ENCODE measurements around the gene ARID4A.
"Not testable (repeated sequence)": the region's sequence is repeated elsewhere in the genome, so short reads cannot be mapped to it uniquely, and the experiment has no call there.

Gene ARID4A

GRCh38 chr14:58332561-58332960 lies 34.2 kb downstream of the ARID4A start:
- H3K27me3 ChIP-seq (ENCODE audit: insufficient read depth, insufficient read length) = no peaks in the 10 kb centered on the region
- H3K9me3 ChIP-seq (ENCODE audit: insufficient read depth, low read length) = no peaks in the 10 kb centered on the region
- no peak for DNase-seq (ENCODE audit: low read depth, low spot score)
- TF ChIP-seq SUZ12 (IDR thresholded peaks at IDR 0.05; ENCODE audit: extremely low read depth, insufficient read depth, insufficient read length) (no peak), YY1 (IDR thresholded peaks at IDR 0.05; ENCODE audit: insufficient read depth, insufficient read length) (no peak), ZNF274 (IDR thresholded peaks at IDR 0.05; ENCODE audit: low read depth, low read length) (no peak)
- H3K4me3 ChIP-seq (ENCODE audit: insufficient read length, low read depth) = no peak overlapping the region
- no peaks in the 10 kb centered on the region for H3K4me1 ChIP-seq (ENCODE audit: insufficient read depth, insufficient read length)
- H3K36me3 ChIP-seq (ENCODE audit: insufficient read depth, insufficient read length, low read length) = peaks cover 5% of the 10 kb centered on the region
- no peak overlapping the region for H3K9ac ChIP-seq (ENCODE audit: insufficient read length, low read depth)

- not testable (repeated sequence) for H3K36me3 ChIP-seq (ENCODE audit: insufficient read depth, insufficient read length, low read length); H3K9ac ChIP-seq (ENCODE audit: insufficient read length, low read depth); H3K27me3 ChIP-seq (ENCODE audit: insufficient read depth, insufficient read length); DNase-seq (ENCODE audit: low read depth, low spot score); H3K4me3 ChIP-seq (ENCODE audit: insufficient read length, low read depth); H3K4me1 ChIP-seq (ENCODE audit: insufficient read depth, insufficient read length); H3K9me3 ChIP-seq (ENCODE audit: insufficient read depth, low read length)
Measured at GRCh38 chr14:58339666-58340065, 41.3 kb downstream of the ARID4A start.

GRCh38 chr14:58341152-58341748 lies 42.9 kb downstream of the ARID4A start:
- Histone ChIP-seq H3K9ac (ENCODE audit: insufficient read length, low read depth) (no peak overlapping the region), H3K4me3 (ENCODE audit: insufficient read length, low read depth) (no peak overlapping the region), H3K9me3 (ENCODE audit: insufficient read depth, low read length) (no peaks in the 10 kb centered on the region), H3K27me3 (ENCODE audit: insufficient read depth, insufficient read length) (no peaks in the 10 kb centered on the region), H3K4me1 (ENCODE audit: insufficient read depth, insufficient read length) (no peaks in the 10 kb centered on the region), H3K36me3 (ENCODE audit: insufficient read depth, insufficient read length, low read length) (peaks cover 2% of the 10 kb centered on the region)
- TF ChIP-seq SUZ12 (IDR thresholded peaks at IDR 0.05; ENCODE audit: extremely low read depth, insufficient read depth, insufficient read length) = no peak
- no peak for TF ChIP-seq YY1 (IDR thresholded peaks at IDR 0.05; ENCODE audit: insufficient read depth, insufficient read length)
- TF ChIP-seq ZNF274 (IDR thresholded peaks at IDR 0.05; ENCODE audit: low read depth, low read length) = no peak
- no peak for DNase-seq (ENCODE audit: low read depth, low spot score)

- H3K4me3 ChIP-seq (ENCODE audit: insufficient read length, low read depth); H3K4me1 ChIP-seq (ENCODE audit: insufficient read depth, insufficient read length); H3K27me3 ChIP-seq (ENCODE audit: insufficient read depth, insufficient read length); DNase-seq (ENCODE audit: low read depth, low spot score); H3K9ac ChIP-seq (ENCODE audit: insufficient read length, low read depth); H3K9me3 ChIP-seq (ENCODE audit: insufficient read depth, low read length): not testable (repeated sequence)
- peaks cover 16% of the 10 kb centered on the region for H3K36me3 ChIP-seq (ENCODE audit: insufficient read depth, insufficient read length, low read length)
Measured at GRCh38 chr14:58343535-58343934, 45.2 kb downstream of the ARID4A start.

- H3K4me3 ChIP-seq (ENCODE audit: insufficient read length, low read depth) = no peak overlapping the region
- TF ChIP-seq SUZ12 (IDR thresholded peaks at IDR 0.05; ENCODE audit: extremely low read depth, insufficient read depth, insufficient read length) (no peak), YY1 (IDR thresholded peaks at IDR 0.05; ENCODE audit: insufficient read depth, insufficient read length) (no peak), ZNF274 (IDR thresholded peaks at IDR 0.05; ENCODE audit: low read depth, low read length) (no peak)
- DNase-seq (ENCODE audit: low read depth, low spot score) = no peak
- H3K9ac ChIP-seq (ENCODE audit: insufficient read length, low read depth) = no peak overlapping the region
- no peaks in the 10 kb centered on the region for H3K27me3 ChIP-seq (ENCODE audit: insufficient read depth, insufficient read length)
- no peaks in the 10 kb centered on the region for H3K4me1 ChIP-seq (ENCODE audit: insufficient read depth, insufficient read length)
- H3K36me3 ChIP-seq (ENCODE audit: insufficient read depth, insufficient read length, low read length) = peaks cover 19% of the 10 kb centered on the region
- H3K9me3 ChIP-seq (ENCODE audit: insufficient read depth, low read length) = no peaks in the 10 kb centered on the region
Measured at GRCh38 chr14:58353516-58354299, 55.4 kb downstream of the ARID4A start.

- no peak for TF ChIP-seq ZNF274 (IDR thresholded peaks at IDR 0.05; ENCODE audit: low read depth, low read length)
- TF ChIP-seq YY1 (IDR thresholded peaks at IDR 0.05; ENCODE audit: insufficient read depth, insufficient read length) = no peak
- no peak for TF ChIP-seq SUZ12 (IDR thresholded peaks at IDR 0.05; ENCODE audit: extremely low read depth, insufficient read depth, insufficient read length)
- no peaks in the 10 kb centered on the region for H3K4me1 ChIP-seq (ENCODE audit: insufficient read depth, insufficient read length)
- H3K36me3 ChIP-seq (ENCODE audit: insufficient read depth, insufficient read length, low read length) = peaks cover 21% of the 10 kb centered on the region
- H3K27me3 ChIP-seq (ENCODE audit: insufficient read depth, insufficient read length) = no peaks in the 10 kb centered on the region
- H3K4me3 ChIP-seq (ENCODE audit: insufficient read length, low read depth) = no peak overlapping the region
- H3K9ac ChIP-seq (ENCODE audit: insufficient read length, low read depth) = no peak overlapping the region
- DNase-seq (ENCODE audit: low read depth, low spot score) = no peak
- H3K9me3 ChIP-seq (ENCODE audit: insufficient read depth, low read length) = no peaks in the 10 kb centered on the region
Measured at GRCh38 chr14:58354808-58355207, 56.5 kb downstream of the ARID4A start.

GRCh38 chr14:58356268-58356667 lies 57.9 kb downstream of the ARID4A start:
- Histone ChIP-seq H3K36me3 (ENCODE audit: insufficient read depth, insufficient read length, low read length) (peaks cover 25% of the 10 kb centered on the region), H3K27me3 (ENCODE audit: insufficient read depth, insufficient read length) (no peaks in the 10 kb centered on the region), H3K9ac (ENCODE audit: insufficient read length, low read depth) (no peak overlapping the region), H3K9me3 (ENCODE audit: insufficient read depth, low read length) (no peaks in the 10 kb centered on the region), H3K4me3 (ENCODE audit: insufficient read length, low read depth) (no peak overlapping the region), H3K4me1 (ENCODE audit: insufficient read depth, insufficient read length) (no peaks in the 10 kb centered on the region)
- TF ChIP-seq YY1 (IDR thresholded peaks at IDR 0.05; ENCODE audit: insufficient read depth, insufficient read length) (no peak), SUZ12 (IDR thresholded peaks at IDR 0.05; ENCODE audit: extremely low read depth, insufficient read depth, insufficient read length) (no peak), ZNF274 (IDR thresholded peaks at IDR 0.05; ENCODE audit: low read depth, low read length) (no peak)
- no peak for DNase-seq (ENCODE audit: low read depth, low spot score)

- not testable (repeated sequence) for H3K27me3 ChIP-seq (ENCODE audit: insufficient read depth, insufficient read length); H3K9me3 ChIP-seq (ENCODE audit: insufficient read depth, low read length); DNase-seq (ENCODE audit: low read depth, low spot score); H3K4me3 ChIP-seq (ENCODE audit: insufficient read length, low read depth); H3K4me1 ChIP-seq (ENCODE audit: insufficient read depth, insufficient read length); H3K9ac ChIP-seq (ENCODE audit: insufficient read length, low read depth)
- H3K36me3 ChIP-seq (ENCODE audit: insufficient read depth, insufficient read length, low read length) = peaks cover 26% of the 10 kb centered on the region
Measured at GRCh38 chr14:58362272-58362671, 63.9 kb downstream of the ARID4A start.
